ENCODE data around the gene FGF14.

The FGF14 gene

DNA sequence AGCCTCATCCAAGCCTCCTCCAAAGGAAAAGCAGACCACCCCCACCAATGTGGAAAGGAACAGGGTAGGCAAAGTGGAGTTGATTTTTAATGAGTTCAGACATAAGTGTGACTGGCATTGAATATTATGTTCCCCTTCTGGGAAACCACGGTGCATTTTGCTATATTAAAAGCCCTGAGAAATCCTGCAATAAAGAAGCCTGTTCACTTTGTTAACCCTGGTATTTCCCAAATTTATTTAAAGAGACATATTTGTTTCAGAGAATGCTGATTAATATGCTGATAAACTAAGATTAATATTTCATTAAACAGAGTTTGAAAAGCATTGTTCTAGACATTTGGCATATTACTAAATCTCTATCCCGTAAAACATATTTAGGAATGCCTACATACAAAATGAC, 151.4 kb downstream of the FGF14 start:
- DNase-seq (ENCODE audit: low read depth in 3 of 3) = no peak

DNA sequence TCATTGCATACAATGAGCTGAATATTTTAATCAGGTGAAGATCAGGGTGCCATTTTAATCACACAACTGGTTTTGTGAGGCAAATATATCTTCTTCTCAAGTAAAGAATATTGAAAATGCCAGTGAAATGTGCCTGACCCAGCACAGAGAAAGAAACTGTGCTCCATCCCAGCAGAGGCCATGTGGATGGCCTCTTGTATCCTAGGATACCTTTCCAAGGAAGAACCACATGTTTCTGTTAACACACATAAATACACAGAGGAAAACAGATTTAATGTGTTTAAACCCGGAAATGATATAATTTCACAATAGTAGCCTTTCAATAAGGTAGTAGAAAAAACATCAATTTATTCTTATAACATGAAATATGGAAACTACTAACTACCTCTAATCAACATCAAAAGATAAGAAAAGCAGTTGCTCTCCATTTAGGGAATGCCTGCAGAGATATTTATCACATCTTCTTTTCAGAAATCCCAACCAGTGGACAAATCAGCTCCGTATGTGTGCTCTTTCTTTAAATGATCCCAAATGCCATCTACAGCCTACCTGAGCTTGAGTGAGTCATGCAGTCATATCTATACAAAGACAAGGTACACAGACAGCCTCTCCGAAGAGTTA, 157.1 kb downstream of the FGF14 start:
- DNase-seq (ENCODE audit: low read depth in 3 of 3) = no peak

DNA sequence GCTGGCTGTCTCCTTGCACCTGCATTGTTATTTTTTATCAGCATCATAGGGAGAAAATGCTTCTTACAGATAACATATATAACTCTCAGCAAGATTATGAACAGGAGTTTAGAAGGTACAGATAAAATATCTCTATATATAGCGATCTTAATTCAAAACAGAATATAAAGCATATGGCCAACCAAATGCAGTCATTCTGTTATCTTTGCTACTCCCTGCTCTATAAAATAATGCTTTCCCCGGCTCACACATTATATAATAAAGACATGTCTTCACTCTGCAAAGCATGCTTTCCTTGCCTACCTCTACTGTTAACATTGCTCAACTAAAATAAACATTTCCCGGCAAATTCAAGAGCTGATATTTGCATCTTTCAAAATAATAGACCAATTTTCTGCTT, 161.7 kb downstream of the FGF14 start:
- DNase-seq (ENCODE audit: low read depth in 3 of 3) = no peak

DNA sequence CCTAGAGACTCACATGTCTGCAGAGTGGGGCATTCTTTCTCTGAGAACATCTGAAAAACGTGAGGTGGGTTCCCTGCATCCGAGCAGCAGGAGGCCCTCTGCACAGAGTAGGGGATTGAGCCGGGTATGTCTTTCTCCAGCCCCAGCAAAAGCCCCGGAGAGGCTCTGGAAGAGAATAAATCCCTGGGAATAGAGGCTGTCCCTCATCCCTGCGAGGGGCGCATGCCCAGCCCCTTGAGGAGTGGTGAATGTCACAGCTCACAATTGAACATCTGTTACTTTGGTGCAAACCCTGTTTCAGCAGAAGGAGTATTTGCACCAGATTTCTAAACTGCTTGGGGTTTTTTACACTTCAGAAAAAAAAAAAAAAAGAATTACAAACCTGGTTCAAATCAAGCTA, 164.6 kb downstream of the FGF14 start:
- no peak for DNase-seq (ENCODE audit: low read depth in 3 of 3)

DNA sequence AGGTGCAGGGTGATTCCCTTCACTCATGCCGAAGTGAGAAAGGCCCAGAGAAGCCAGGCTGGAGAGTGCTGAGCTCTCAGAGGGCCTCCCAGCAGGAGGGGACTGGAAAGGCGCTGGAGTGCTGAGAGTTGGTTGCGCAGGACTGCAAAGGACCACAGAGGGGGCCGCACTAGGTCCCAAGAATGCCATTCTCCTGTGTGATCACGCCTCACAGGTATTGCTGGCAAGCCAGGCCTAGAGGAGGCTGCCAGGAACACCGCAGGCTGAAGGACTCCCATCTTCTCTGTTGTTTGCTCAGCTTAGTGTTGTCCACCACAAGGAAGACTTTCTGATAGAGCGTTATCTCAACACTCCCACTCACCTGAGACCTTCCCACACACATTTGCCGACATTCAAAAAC, 165.0 kb downstream of the FGF14 start:
- no peak for DNase-seq (ENCODE audit: low read depth in 3 of 3)

DNA sequence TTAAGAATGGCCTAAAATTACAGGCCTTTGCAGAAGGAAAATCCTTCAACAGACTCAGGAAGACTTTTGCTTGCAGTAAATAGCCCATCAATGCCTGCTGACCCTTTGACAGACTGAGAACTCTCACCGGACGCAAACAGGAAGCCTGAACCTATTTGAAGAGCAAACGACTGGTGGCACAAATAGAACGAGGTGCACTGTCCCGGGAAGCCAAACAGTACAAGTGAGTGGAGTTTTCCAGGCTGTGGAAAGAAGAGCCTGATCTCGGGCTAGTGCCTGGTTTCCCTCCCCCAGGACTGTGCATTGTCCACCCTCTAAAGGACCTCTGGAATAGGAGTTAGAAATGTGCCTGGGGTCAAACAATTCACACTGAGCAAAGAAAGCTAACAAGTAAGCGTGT, 165.5 kb downstream of the FGF14 start:
- DNase-seq (ENCODE audit: low read depth in 3 of 3) = no peak

DNA sequence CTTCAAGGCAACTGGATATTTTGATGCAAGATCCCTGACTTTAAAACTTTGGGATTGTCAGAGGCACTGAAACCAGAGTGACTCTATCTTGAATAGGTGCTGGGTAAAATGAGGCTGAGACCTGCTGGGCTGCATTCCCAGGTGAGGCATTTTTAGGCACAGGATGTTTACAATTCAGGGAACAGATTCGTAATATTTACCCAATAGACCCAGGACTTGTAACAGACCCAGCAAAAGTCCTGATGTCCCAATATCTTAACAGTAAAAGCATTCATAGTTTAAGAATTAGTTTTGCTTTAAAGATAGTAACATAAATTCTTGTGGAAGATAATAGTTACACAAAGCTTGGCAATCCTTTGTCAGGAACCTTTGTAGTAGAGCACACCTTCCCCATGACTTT, 166.2 kb downstream of the FGF14 start:
- no peak for DNase-seq (ENCODE audit: low read depth in 3 of 3)

DNA sequence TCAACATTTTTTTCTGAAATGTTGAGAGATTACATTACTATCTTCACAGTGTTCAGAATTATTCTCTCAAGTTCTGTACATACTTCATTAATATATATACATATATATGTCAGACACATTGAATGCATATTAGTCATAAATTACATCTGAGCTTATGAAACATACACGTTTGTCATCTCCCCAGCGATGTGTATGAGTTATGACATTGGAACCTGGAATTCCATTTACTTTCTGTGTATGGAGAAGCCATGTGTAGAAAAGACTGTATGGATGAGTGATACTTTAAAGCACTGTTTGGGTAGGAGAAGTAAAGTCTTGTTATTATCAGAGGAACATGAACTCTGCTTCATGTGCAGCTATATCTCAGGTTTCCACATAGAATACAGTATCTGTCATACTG, 167.2 kb downstream of the FGF14 start:
- DNase-seq (ENCODE audit: low read depth in 3 of 3) = no peak

DNA sequence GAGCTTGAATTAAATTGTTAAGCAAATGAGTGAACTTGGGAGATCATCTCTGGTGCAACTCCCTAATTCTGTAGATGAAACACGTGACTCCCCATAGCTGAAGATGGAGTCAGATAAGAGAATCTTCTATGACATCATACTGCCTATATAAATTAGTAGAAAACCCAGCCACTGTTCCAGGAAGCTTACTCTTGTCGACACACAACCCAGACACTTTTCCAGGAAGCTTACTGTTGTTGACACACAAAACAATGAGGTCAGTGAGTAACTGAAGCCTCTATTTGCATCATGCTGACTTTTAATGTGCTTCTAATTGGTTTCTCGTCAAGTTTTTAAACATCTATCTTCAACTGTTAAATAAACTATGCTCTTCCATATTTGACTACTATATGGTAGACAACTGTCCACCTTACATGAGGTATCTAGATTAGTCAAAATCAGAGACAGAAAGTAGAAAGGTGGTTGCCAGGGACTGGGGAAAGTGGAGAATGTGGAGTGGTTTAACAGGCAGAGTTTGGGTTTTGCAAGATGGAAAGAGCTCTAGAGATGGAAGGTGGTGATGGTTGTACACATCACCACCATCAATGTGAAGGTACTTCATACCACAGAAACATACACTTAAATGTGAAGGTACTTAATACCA, 168.2 kb downstream of the FGF14 start:
- DNase-seq (ENCODE audit: low read depth in 3 of 3) = no peak

DNA sequence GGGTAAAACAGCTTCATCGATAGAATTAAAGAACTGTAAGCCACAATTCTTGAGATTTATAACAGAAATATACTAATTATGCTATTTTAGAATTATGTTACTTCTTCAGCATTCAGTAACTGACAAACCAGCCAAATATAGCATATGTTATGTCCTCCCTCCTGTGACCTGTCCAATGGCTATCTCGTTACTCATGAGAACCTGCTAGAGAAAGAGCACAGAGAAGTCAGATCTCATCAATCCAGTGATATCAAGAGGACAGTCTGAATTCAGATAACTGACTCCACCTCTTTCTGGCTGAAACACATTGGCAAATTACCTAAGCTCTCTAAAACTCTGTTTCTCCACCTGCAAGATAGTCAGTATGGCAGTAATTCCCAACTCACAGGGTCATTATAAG, 170.4 kb downstream of the FGF14 start:
- no peak for DNase-seq (ENCODE audit: low read depth in 3 of 3)

DNA sequence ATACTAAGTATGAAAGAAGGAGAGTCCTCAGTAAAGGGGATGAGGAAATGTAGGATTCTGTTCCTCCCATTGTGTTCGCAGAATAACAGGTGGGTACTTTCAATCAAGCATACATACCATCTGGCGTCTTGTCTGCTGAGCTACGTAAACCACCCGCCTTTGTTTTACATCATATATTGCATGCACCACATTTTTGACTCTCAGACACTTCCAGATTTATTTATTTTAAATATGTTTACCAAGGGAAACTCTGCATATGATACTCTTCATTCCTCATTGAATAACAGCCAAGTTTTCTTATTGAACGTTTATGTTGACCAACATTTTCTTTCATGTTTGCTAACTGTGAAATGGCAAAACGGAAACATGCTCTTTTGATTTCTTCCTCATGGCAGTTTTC, 174.1 kb downstream of the FGF14 start:
- DNase-seq (ENCODE audit: low read depth in 3 of 3) = no peak

DNA sequence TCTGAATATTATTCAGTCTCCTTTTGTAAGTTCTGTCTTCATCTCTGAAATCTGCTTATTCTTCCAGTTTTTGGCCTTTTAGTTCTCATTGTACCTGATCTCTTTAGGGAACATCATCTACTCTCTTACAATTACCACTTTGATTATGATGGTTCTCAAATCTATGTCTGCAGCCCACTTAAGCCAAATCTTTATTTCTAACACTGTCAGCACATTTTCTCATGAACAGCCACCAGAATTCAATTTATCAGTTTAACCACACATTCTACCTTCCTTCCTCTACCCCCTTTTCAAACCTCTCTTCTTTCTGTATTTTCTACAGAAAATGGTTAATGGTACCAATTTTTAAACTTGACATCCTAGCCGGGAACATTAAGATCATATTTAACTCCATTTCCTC, 175.3 kb downstream of the FGF14 start:
- DNase-seq (ENCODE audit: low read depth in 3 of 3) = no peak

DNA sequence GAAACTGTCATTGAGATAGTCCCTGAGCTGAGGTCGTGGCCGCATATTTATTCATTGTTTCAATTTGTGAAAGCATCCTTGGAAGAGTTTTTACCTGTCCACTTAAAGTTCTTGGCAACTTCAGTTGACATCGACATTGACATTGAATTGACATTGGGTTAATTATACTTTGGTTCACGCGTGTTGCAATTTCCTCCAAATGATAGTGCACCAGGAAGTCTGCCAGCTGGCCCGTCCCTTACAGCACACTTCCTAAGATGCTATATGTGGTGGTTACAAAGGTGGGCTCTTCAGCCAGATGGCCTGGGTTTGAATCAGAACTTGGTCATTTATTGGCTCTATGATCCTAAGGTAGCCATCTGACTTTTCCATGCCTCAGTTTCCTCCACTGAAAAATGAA, 176.0 kb downstream of the FGF14 start:
- no peak for DNase-seq (ENCODE audit: low read depth in 3 of 3)

DNA sequence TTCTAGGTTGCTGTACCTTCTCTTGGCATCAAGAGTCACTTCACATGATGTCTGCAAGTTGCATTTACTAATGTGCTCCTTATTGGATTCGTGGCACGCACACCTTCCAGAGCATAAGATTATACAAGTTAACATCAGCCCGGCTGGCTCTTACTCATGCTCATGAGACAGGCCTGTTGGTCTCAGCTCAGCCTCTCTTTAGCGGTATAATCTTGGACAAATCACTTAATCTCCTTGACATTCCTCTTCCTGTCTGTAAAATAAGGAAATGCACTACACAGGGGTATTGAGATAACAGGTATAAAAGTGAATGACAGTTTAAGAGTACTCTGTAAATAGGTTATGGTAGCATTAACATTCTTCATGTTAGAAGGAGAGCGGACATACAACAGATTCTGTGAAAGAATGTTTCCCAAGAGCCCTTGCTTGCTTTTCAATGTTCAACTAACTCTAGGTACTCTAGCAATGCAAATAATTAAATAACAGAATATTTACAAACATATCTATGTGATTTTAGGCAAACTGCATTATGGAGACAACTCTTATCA, 181.1 kb downstream of the FGF14 start:
- no peak for DNase-seq (ENCODE audit: low read depth in 3 of 3)

DNA sequence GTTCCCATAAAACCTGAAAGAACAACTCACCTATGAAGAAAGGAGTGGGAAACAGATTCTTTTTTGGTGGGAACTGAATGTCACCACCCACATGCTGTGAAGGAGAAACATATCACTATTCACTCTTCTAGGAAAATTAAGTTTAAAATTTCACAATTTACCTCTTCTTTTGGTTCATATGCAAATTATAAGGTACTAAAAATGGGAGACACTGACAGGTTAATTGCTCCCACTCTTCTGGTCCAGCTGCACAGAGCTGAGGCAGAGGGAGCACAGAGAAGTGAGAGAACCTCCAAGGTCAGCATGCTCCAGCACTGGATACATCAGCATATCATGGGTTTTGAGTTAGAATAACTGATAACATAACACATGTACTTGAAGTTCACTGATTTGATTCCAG, 186.9 kb downstream of the FGF14 start:
- no peak for DNase-seq (ENCODE audit: low read depth in 3 of 3)

DNA sequence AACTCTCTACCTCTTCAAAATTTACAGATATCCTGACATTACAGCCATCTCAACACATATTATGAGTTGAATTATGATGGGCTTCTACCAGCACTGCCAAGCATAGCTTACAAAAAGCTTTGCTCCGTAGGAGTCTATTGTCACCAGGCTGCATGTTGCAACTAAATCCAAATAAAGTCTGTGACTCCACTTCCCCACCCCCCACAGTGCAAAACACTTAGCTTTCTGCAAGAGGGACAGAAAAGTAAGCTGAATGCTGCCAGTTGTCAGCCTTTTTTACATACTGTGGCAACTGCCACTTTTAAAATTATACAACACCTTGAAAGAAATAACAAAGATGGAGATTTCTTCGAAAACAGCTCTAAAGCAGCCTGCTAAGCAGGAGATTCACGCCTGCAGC, 189.1 kb downstream of the FGF14 start:
- DNase-seq (ENCODE audit: low read depth in 3 of 3) = no peak

DNA sequence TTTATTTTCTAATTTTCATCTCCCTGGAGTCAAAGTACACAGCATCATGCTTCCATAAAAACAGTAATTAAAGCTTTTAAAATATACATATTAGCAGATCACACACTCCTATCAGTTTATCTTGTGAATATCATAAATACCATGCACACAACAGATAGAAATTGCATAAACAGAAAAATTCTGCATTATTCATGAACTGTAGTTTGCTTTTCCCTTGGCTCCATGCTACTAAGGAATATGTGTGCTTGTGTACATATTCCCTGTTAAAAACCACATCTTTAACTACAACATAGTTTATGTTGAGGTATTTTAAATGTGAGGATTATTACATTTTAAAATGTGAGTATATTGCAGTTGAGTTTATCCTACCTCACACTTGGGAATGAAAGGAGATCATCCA, 193.5 kb downstream of the FGF14 start:
- DNase-seq (ENCODE audit: low read depth in 3 of 3) = no peak

DNA sequence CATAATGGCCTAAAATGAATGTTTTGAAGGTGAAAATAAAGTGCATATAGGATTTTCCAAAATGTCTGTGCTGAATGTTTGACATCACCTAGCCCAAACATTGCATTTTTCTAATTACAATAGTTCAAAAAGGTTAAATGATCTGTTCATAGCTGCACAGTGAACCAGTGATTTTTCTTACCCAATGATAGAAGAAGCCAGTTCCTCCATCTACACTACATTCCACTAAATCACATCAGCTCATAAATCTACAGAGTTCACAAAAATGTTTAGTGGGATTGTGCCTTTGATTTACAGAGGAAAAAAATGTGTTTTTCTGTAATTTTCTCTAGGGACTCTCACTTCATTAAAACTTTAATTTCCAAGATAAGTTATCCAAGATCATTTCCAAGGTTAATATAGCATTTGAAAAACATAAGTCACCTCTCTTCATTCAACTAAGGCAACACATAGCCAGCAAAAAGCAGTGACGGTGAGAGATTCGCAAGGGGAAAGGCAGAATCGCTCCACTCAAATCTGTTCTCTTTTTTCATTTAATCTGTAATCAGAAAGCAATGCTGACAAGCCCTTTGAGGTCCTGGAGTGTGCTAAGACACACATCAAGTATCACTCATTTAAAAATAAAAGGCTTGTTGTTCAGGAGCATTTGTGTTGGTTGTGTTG, 194.0 kb downstream of the FGF14 start:
- DNase-seq (ENCODE audit: low read depth in 3 of 3) = no peak

DNA sequence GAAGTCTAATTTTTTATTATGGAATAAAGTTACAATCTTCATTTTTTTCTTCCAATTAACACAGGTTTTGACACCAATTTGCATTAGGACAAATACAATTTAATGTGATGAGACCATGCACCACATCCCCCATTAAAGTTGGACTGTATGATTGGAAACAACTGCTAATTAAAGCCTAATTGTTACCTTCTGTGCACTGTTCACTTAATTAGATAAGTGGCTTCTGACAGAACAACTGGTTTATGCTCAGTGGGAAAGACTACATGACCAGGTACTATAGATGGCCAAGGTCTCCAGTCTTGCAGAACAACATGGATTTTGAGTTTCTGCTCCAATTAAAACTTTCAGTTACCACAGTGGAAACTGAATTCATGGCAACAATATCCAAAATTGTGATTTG, 198.1 kb downstream of the FGF14 start:
- DNase-seq (ENCODE audit: low read depth in 3 of 3) = no peak

DNA sequence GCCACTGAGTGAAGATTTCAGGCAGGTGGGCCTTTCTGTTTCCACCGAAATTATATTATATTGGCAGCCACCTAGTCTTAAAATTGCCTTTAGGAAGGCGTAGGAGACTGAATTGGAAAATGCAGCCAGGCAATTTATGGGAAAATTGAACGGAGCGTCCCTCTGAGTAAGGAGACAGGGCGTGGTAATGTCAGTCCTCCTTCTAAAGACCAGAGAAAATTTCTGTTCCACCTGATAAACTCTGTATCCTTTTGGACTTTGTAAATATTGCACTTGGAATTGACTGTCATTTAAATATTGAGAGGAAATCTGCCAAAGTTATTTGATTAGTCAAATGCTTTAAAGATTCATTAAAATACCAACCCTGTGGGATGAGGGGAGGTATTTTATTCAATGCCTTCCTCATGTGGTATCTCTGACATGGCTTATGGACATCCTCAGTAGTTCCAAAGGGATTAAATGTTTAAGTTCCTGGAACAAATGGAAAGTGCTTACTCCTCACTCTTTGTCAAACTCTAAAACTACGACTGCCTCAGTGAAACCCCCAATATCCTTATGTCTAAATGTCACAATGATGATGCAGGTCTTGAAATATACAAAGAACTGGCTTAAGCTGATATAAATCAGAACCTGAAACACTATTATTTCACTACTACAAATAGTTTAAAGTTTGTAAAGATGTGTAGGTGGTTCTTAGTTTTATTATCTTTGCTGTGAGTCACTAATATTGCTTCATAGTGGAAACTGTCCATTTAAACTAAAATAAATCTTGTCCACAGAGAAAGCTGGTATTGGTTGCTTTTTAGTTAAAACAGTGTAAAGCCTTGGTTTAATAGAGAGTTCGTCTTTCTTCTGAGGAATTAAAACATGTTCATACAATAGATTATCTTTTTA, 203.2 kb downstream of the FGF14 start:
- DNase-seq (ENCODE audit: low read depth in 3 of 3) = no peak

DNA sequence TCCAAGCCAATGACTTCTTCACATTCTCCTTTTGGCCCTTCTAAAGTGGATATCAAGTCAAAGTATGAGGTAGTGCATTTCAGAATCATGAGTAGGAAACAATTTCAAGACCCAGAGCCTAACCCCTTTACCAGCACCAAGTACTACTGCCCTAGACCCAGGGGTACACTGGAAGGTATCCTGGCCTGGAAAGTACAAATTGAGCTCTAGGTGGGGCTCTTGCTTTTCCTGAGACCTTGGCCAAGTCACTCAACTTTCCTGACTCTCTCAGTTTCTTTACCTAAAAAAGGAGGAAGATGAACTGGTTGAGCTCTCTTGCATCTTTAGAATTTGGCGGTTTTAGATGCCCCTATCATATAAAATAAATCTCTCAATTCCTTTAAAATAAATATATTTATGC, 204.7 kb downstream of the FGF14 start:
- no peak for DNase-seq (ENCODE audit: low read depth in 3 of 3)
